Measurements from ENCODE around the gene RPL39L.
"Not testable (repeated sequence)": the region's sequence is repeated elsewhere in the genome, so short reads cannot be mapped to it uniquely, and the experiment has no call there.

RPL39L gene

DNA sequence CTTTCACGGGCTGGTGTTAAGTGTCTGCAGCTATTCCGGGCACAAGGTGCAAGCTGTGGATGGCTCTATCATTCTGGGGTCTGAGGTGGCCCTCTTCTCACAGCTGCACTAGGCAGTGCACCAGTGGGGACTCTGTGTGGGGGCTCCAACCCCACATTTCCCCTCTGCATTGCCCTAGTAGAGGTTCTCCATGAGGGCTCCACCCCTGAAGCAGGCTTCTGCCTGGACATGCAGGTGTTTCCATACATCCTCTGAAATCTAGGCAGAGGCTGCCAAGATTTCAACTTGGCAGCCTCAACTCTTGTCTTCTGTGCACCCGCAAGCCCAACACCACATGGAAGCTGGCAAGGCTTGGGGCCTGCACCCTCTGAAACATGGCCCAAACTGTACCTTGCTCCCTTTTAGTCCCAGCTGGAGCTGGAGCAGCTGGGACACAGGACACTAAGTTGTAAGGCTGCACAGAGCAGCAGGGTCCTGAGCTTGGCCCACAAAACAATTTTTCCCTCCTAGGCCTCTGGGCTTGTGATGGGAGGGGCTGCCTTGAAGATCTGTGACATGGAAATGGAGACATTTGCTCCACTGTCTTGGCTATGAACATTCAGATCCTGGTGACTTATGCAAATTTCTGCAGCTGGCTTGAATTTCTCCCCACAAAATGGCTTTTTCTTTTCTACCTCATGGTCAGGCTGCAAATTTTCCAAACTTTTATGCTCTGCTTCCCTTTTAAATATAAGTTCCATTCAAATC lies 6.0 kb upstream of the RPL39L start:
- Histone ChIP-seq H3K4me3 (ENCODE audit: insufficient read depth, low read depth, low read length, poor library complexity, severe bottlenecking) (no peak overlapping the region), H3K36me3 (ENCODE audit: control insufficient read depth, insufficient read depth, low read length) (no peaks in the 10 kb centered on the region), H3K4me1 (ENCODE audit: control insufficient read depth, insufficient read depth, low read length, poor library complexity, severe bottlenecking) (no peaks in the 10 kb centered on the region), H3K27ac (ENCODE audit: insufficient read depth, low read length, poor library complexity, severe bottlenecking) (no peak overlapping the region), H3K27me3 (replicated peaks; ENCODE audit: control insufficient read depth, insufficient read depth, low read length, poor library complexity, severe bottlenecking) (no peaks in the 10 kb centered on the region), H3K9me3 (ENCODE audit: control insufficient read depth, low read length) (peaks cover 5% of the 10 kb centered on the region)
- DNase-seq, result no peak

DNA sequence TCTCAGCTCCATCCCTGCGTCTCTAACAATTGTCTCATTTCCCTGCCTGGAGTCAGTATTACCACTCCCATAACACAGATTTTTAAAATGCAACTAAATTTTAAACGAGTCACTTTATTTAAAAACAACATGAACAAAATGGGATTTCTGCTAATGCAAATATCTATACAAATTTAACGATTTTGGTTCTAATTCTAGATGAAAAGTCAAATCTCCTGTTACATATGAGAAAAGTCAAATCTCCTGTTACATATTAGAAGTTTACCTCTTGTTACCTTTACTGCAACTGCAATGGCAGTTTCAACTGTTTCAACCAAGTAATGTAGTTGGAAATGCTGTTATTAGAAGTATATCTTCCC lies 578 bp upstream of the RPL39L start:
- no peak for DNase-seq
- Histone ChIP-seq H3K27ac (ENCODE audit: insufficient read depth, low read length, poor library complexity, severe bottlenecking) (peak overlapping the region; percentile 80), H3K9me3 (ENCODE audit: control insufficient read depth, low read length) (peaks cover 3% of the 10 kb centered on the region)

DNA sequence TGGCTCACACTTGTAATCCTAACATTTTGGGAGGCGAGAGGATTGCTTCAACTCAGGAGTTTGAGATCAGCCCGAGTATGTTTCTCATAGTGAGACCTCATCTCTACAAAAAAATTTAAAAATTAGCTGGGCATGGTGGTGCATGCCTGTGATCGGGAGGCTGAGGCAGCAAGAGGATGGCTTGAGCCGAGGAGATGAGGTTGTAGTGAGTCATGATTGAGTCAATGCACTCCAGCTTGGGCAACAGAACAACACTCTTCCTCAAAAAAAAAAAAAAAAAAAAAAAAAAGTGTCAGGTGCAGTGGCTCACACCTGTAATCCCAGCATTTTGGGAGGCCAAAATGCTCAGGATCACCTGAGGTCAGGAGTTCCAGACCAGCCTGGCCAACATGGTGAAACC lies 2.4 kb downstream of the RPL39L start:
- no peaks in the 10 kb centered on the region for H3K9me3 ChIP-seq (ENCODE audit: control insufficient read depth, low read length)
- no peak overlapping the region for H3K27ac ChIP-seq (ENCODE audit: insufficient read depth, low read length, poor library complexity, severe bottlenecking)
- H3K4me1 ChIP-seq (ENCODE audit: control insufficient read depth, insufficient read depth, low read length, poor library complexity, severe bottlenecking), result peaks cover 6% of the 10 kb centered on the region
- no peak overlapping the region for H3K4me3 ChIP-seq (ENCODE audit: insufficient read depth, low read depth, low read length, poor library complexity, severe bottlenecking)
- no peaks in the 10 kb centered on the region for H3K36me3 ChIP-seq (ENCODE audit: control insufficient read depth, insufficient read depth, low read length)
- no peaks in the 10 kb centered on the region for H3K27me3 ChIP-seq (replicated peaks; ENCODE audit: control insufficient read depth, insufficient read depth, low read length, poor library complexity, severe bottlenecking)
- no peak for DNase-seq

More for the DNA sequence above, 578 bp upstream of the RPL39L start:
- Histone ChIP-seq H3K4me3 (ENCODE audit: insufficient read depth, low read depth, low read length, poor library complexity, severe bottlenecking) (peak overlapping the region; percentile 69), H3K4me1 (ENCODE audit: control insufficient read depth, insufficient read depth, low read length, poor library complexity, severe bottlenecking) (peaks cover 6% of the 10 kb centered on the region), H3K27me3 (replicated peaks; ENCODE audit: control insufficient read depth, insufficient read depth, low read length, poor library complexity, severe bottlenecking) (no peaks in the 10 kb centered on the region), H3K36me3 (ENCODE audit: control insufficient read depth, insufficient read depth, low read length) (no peaks in the 10 kb centered on the region)

DNA sequence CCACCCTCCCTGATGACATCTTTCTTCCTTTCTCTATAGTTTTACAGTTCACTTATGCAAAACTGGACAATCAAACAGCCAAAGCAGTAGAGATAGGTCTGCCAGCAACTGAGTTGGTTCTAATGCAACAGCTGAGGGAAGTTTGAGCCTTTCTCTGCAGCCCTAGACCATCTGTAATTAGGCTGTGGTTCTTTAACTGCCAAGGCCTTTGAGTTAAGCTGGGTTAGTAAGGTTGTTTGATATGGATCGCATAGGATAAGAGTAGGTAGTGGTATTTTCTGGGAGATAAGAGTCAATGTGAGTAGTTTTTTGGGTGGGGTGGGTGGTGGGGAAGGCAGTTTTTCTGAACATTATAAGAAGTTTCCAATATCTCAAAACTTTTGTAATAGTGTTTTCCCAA lies 3.0 kb downstream of the RPL39L start:
- no peak for DNase-seq
- H3K4me3 ChIP-seq (ENCODE audit: insufficient read depth, low read depth, low read length, poor library complexity, severe bottlenecking), result no peak overlapping the region
- no peak overlapping the region for H3K27ac ChIP-seq (ENCODE audit: insufficient read depth, low read length, poor library complexity, severe bottlenecking)
- H3K4me1 ChIP-seq (ENCODE audit: control insufficient read depth, insufficient read depth, low read length, poor library complexity, severe bottlenecking), result peaks cover 6% of the 10 kb centered on the region
- no peaks in the 10 kb centered on the region for H3K36me3 ChIP-seq (ENCODE audit: control insufficient read depth, insufficient read depth, low read length)
- no peaks in the 10 kb centered on the region for H3K27me3 ChIP-seq (replicated peaks; ENCODE audit: control insufficient read depth, insufficient read depth, low read length, poor library complexity, severe bottlenecking)
- H3K9me3 ChIP-seq (ENCODE audit: control insufficient read depth, low read length), result no peaks in the 10 kb centered on the region

DNA sequence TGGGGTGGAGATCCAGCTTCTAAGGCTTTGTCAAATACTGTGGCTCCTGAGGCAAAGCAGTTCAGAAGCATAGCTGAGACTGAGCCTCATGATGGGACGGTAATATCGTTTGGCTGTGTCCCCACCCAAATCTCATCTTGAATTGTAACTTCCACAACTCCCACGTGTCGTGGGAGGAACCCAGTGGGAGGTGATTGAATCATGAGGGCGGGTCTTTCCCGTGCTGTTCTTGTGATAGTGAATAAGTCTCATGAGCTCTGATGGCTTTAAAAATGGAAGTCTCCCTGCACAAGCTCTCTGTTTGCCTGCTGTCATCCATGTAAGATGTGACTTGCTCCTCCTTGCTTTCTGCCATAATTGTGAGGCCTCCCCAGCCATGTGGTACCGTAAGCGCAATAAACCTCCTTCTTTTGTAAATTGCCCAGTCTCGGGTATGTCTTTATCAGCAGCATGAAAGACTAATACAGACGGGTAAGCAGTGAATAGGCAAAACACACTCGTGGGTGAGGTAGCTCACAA lies 4.1 kb downstream of the RPL39L start:
- H3K27ac ChIP-seq (ENCODE audit: insufficient read depth, low read length, poor library complexity, severe bottlenecking); H3K4me3 ChIP-seq (ENCODE audit: insufficient read depth, low read depth, low read length, poor library complexity, severe bottlenecking); H3K9me3 ChIP-seq (ENCODE audit: control insufficient read depth, low read length); DNase-seq; H3K36me3 ChIP-seq (ENCODE audit: control insufficient read depth, insufficient read depth, low read length); H3K27me3 ChIP-seq (replicated peaks; ENCODE audit: control insufficient read depth, insufficient read depth, low read length, poor library complexity, severe bottlenecking): not testable (repeated sequence)
- peaks cover 14% of the 10 kb centered on the region for H3K4me1 ChIP-seq (ENCODE audit: control insufficient read depth, insufficient read depth, low read length, poor library complexity, severe bottlenecking)

DNA sequence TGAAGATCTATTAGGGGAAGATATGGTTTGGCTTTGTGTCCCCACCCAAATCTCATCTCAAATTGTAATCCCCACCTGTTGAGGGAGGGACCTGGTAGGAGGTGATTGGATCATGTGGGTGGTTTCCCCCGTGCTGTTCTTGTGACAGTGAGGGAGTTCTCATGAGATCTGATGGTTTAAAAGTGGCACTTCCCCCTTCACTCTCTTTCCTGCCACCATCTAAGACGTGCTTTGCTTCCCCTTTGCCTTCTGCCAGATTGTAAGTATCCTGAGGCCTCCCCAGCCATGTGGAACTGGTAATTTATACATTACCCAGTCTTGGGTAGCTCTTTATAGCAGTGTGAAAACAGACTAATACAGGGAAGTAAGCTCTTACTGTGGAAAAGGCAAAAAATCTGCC lies 6.1 kb downstream of the RPL39L start:
- H3K4me1 ChIP-seq (ENCODE audit: control insufficient read depth, insufficient read depth, low read length, poor library complexity, severe bottlenecking), result peaks cover 13% of the 10 kb centered on the region
- H3K9me3 ChIP-seq (ENCODE audit: control insufficient read depth, low read length); DNase-seq; H3K36me3 ChIP-seq (ENCODE audit: control insufficient read depth, insufficient read depth, low read length); H3K4me3 ChIP-seq (ENCODE audit: insufficient read depth, low read depth, low read length, poor library complexity, severe bottlenecking); H3K27ac ChIP-seq (ENCODE audit: insufficient read depth, low read length, poor library complexity, severe bottlenecking); H3K27me3 ChIP-seq (replicated peaks; ENCODE audit: control insufficient read depth, insufficient read depth, low read length, poor library complexity, severe bottlenecking): not testable (repeated sequence)

DNA sequence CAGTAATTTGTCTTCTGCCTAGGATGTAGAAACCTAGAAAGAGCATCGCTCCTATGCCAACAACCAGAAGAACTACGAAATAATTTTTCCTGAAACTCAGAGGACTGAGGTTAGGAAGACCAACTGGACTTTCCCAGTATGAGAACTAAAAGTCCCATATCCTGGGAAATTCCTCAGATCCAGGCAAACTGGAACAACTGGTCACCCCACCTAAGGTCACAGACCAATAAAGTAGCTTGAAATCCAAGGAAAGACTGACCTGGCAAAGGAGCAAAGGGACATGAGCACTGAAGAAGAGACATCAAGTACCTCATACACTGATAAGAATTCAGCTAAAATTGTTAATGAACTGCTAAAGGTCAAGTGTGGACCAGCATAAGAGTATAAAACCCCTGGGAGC lies 6.6 kb downstream of the RPL39L start:
- DNase-seq, result no peak
- Histone ChIP-seq H3K36me3 (ENCODE audit: control insufficient read depth, insufficient read depth, low read length) (no peaks in the 10 kb centered on the region), H3K27me3 (replicated peaks; ENCODE audit: control insufficient read depth, insufficient read depth, low read length, poor library complexity, severe bottlenecking) (no peaks in the 10 kb centered on the region), H3K27ac (ENCODE audit: insufficient read depth, low read length, poor library complexity, severe bottlenecking) (no peak overlapping the region), H3K4me3 (ENCODE audit: insufficient read depth, low read depth, low read length, poor library complexity, severe bottlenecking) (no peak overlapping the region), H3K9me3 (ENCODE audit: control insufficient read depth, low read length) (no peaks in the 10 kb centered on the region), H3K4me1 (ENCODE audit: control insufficient read depth, insufficient read depth, low read length, poor library complexity, severe bottlenecking) (peaks cover 13% of the 10 kb centered on the region)

DNA sequence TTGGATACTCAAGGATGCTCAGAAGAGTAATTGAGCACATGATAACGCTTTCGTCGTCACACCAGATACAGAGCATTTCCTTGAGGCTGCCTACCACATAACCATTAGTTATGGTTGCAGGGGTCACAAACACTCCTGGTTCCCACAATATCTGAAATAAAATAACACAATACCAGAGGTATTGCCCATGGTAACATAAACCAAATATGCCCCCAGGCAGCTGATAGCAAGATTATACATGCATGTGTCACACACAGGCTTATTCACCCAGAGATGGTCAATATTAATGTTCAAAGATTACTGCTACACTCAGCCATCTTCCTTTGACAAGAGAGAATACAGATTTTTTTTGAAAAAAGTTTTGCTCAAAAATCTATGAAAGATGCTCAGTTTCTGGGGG lies 7.3 kb downstream of the RPL39L start:
- Histone ChIP-seq H3K4me1 (ENCODE audit: control insufficient read depth, insufficient read depth, low read length, poor library complexity, severe bottlenecking) (peaks cover 13% of the 10 kb centered on the region), H3K4me3 (ENCODE audit: insufficient read depth, low read depth, low read length, poor library complexity, severe bottlenecking) (no peak overlapping the region), H3K27me3 (replicated peaks; ENCODE audit: control insufficient read depth, insufficient read depth, low read length, poor library complexity, severe bottlenecking) (no peaks in the 10 kb centered on the region), H3K36me3 (ENCODE audit: control insufficient read depth, insufficient read depth, low read length) (no peaks in the 10 kb centered on the region), H3K27ac (ENCODE audit: insufficient read depth, low read length, poor library complexity, severe bottlenecking) (no peak overlapping the region), H3K9me3 (ENCODE audit: control insufficient read depth, low read length) (no peaks in the 10 kb centered on the region)
- no peak for DNase-seq

DNA sequence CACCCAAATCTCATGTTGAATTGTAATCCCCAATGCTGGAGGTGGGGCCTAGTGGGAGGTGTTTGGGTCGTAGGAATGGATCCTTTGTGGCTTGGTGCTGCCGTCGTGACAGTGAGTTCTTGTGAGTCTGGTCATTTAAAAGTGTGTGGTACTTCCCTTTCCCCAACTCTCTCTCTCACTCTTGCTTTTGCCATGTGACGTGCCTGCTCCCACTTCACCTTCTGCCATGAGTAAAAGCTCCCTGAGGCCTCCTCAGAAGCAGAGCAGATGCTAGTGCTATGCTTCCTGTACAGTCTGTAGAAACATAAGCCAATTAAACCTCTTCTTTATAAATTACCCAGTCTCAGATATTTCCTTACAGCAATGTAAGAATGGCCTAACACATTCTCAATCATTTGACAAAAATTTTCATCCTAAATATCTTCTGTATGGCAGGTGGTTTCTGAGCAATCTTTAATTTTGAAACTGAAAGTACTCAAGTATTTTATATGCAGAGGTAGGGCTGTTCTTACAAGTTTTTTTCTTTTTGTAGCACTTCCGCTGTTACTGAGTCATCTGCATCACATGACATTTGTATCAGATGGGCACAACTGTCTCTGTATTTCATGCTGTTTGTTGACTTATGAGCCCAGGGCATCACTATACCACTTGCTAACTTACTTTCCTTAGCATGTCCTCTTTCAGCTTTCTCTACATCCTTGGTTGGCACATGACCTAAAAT lies 8.8 kb downstream of the RPL39L start:
- H3K27ac ChIP-seq (ENCODE audit: insufficient read depth, low read length, poor library complexity, severe bottlenecking), result peak overlapping the region; percentile 79
- peak in 2 of 3 donors; percentile 4 to 25 for DNase-seq
- no peaks in the 10 kb centered on the region for H3K27me3 ChIP-seq (replicated peaks; ENCODE audit: control insufficient read depth, insufficient read depth, low read length, poor library complexity, severe bottlenecking)
- no peaks in the 10 kb centered on the region for H3K36me3 ChIP-seq (ENCODE audit: control insufficient read depth, insufficient read depth, low read length)
- no peaks in the 10 kb centered on the region for H3K9me3 ChIP-seq (ENCODE audit: control insufficient read depth, low read length)
- H3K4me3 ChIP-seq (ENCODE audit: insufficient read depth, low read depth, low read length, poor library complexity, severe bottlenecking), result peak overlapping the region; percentile 12
- peaks cover 13% of the 10 kb centered on the region for H3K4me1 ChIP-seq (ENCODE audit: control insufficient read depth, insufficient read depth, low read length, poor library complexity, severe bottlenecking)

DNA sequence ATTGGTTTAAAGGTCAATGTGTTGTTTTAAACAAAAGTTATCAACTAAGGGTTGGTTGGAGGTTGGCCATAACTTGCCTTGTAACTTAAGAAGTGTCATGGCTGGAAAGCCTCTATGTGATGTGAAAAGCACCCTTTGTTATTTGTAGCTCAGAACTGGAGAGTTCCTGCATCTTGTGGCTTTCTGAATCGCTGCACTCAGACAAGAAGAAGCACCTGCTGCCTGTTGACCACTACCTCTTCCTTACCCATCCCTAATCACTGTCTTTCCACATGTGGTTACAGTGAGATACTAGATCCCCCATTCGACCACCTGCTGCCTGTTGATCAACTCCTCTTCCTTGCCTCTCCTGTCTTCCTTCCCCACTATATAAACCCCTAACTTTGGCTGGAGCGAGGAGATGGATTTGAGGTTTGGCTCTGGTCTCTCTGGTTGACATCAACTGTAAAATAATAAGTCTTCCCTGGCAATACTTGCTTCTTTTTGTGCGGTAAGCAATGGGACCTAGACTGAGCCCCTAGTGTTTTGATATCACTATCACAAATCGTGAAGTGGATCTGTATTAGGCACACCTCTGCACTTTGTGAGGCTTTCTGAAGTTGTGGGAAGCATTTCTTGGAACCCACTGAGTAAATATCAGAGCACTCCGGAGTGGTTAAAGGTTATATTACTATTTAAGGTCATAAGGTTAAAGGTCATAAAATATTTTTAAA lies 13.8 kb downstream of the RPL39L start:
- no peaks in the 10 kb centered on the region for H3K36me3 ChIP-seq (ENCODE audit: control insufficient read depth, insufficient read depth, low read length)
- no peaks in the 10 kb centered on the region for H3K9me3 ChIP-seq (ENCODE audit: control insufficient read depth, low read length)
- H3K4me1 ChIP-seq (ENCODE audit: control insufficient read depth, insufficient read depth, low read length, poor library complexity, severe bottlenecking), result peaks cover 8% of the 10 kb centered on the region
- no peak for DNase-seq
- no peaks in the 10 kb centered on the region for H3K27me3 ChIP-seq (replicated peaks; ENCODE audit: control insufficient read depth, insufficient read depth, low read length, poor library complexity, severe bottlenecking)
- H3K4me3 ChIP-seq (ENCODE audit: insufficient read depth, low read depth, low read length, poor library complexity, severe bottlenecking), result no peak overlapping the region
- no peak overlapping the region for H3K27ac ChIP-seq (ENCODE audit: insufficient read depth, low read length, poor library complexity, severe bottlenecking)

All from effector memory CD4-positive, alpha-beta T cell (primary cell).